ENCODE measurements around the gene LRRC41. TPM values are rescaled to one million over a fixed set of nuclear protein-coding genes. Genes with fewer than 3 reads are reported as not detected.

The LRRC41 gene
- total and polyA plus RNA-seq, 7 donors = 34.1 to 76.7 (median 53.7) TPM

GRCh38 chr1:46263146-46263545 is 40.3 kb downstream of the LRRC41 start:
- H3K36me3 ChIP-seq (ENCODE audit: insufficient read depth in 1 of 2, low read depth in 1 of 2) = peaks cover 3 to 23% of the 10 kb centered on the region in 2 donors

GRCh38 chr1:46262508-46262907 is 40.9 kb downstream of the LRRC41 start:
- ATAC-seq = no peak
- no peaks in the 10 kb centered on the region for H3K9me3 ChIP-seq
- H3K4me1 ChIP-seq = no peaks in the 10 kb centered on the region
- intact Hi-C loops (cut with DNase I) = no loop called here
- H3K4me3 ChIP-seq = no peak overlapping the region
- TF ChIP-seq CTCF (IDR thresholded peaks at IDR 0.05) = no peak
- WGBS, 3 donors = 95 to 96% (median 95%) methylated on average over 1 of the region's 1 CpG
- no peak overlapping the region for H3K27ac ChIP-seq
- DNase-seq = no peak
- peaks cover 3 to 23% of the 10 kb centered on the region in 2 donors for H3K36me3 ChIP-seq (ENCODE audit: insufficient read depth in 1 of 2, low read depth in 1 of 2)
- no peaks in the 10 kb centered on the region for H3K27me3 ChIP-seq (ENCODE audit: insufficient read depth in 3 of 3, low read length in 2 of 3)

More at GRCh38 chr1:46263146-46263545, 40.3 kb downstream of the LRRC41 start:
- no peak for TF ChIP-seq CTCF (IDR thresholded peaks at IDR 0.05)
- Histone ChIP-seq H3K9me3 (no peaks in the 10 kb centered on the region), H3K27me3 (ENCODE audit: insufficient read depth in 3 of 3, low read length in 2 of 3) (no peaks in the 10 kb centered on the region), H3K27ac (no peak overlapping the region), H3K4me1 (no peaks in the 10 kb centered on the region), H3K4me3 (no peak overlapping the region)
- 84 to 97% (median 93%) methylated on average over 2 of the region's 2 CpGs for WGBS, 3 donors
- DNase-seq (no peak), ATAC-seq (no peak)
- intact Hi-C loops (cut with DNase I) = no loop called here

- intact Hi-C loops (cut with DNase I) = no loop called here
- WGBS, 3 donors = 94 to 98% (median 98%) methylated on average over 2 of the region's 2 CpGs
- Histone ChIP-seq H3K4me1 (no peaks in the 10 kb centered on the region), H3K36me3 (ENCODE audit: insufficient read depth in 1 of 2, low read depth in 1 of 2) (peaks cover 0 to 8% of the 10 kb centered on the region in 2 donors), H3K4me3 (no peak overlapping the region), H3K27ac (no peak overlapping the region), H3K9me3 (no peaks in the 10 kb centered on the region), H3K27me3 (ENCODE audit: insufficient read depth in 3 of 3, low read length in 2 of 3) (no peaks in the 10 kb centered on the region)
- DNase-seq (no peak), ATAC-seq (no peak)
- TF ChIP-seq CTCF (IDR thresholded peaks at IDR 0.05) = no peak
Observed at GRCh38 chr1:46256523-46256922, 46.9 kb downstream of the LRRC41 start.

GRCh38 chr1:46254668-46255067 is 48.7 kb downstream of the LRRC41 start:
- Histone ChIP-seq H3K9me3 (no peaks in the 10 kb centered on the region), H3K27me3 (ENCODE audit: insufficient read depth in 3 of 3, low read length in 2 of 3) (no peaks in the 10 kb centered on the region), H3K4me3 (no peak overlapping the region), H3K36me3 (ENCODE audit: insufficient read depth in 1 of 2, low read depth in 1 of 2) (no peaks in the 10 kb centered on the region), H3K27ac (no peak overlapping the region), H3K4me1 (no peaks in the 10 kb centered on the region)
- intact Hi-C loops (cut with DNase I) = no loop called here
- TF ChIP-seq CTCF (IDR thresholded peaks at IDR 0.05) = no peak
- 92 to 96% (median 92%) methylated on average over 5 of the region's 5 CpGs for WGBS, 3 donors
- DNase-seq (no peak), ATAC-seq (no peak)

Data from psoas muscle (tissue), 8 donors.